Stomach (tissue), 9 donors: ENCODE measurements around the gene PDGFRB. TPM values are rescaled to one million over a fixed set of nuclear protein-coding genes. Genes with fewer than 3 reads are reported as not detected.

ENCODE experiments used
- DNase-seq, 2 donors: peaks; one replicate each; pipeline versions ENCODE4 v3.0.0 to v3.0.0-alpha.2; 2013 to 2019
- H3K27ac ChIP-seq, 5 donors: fragments of 200-600 bp in 4 of 5; sonication (generic) in 4 of 5; one replicate each; pipeline ENCODE4 v1.5.1; 2013 to 2019; ENCODE audit warnings: mild to moderate bottlenecking in 1 of 5, moderate library complexity in 1 of 5
- H3K27me3 ChIP-seq, 3 donors: fragments of 200-600 bp; sonication (generic); one replicate each; pipeline ENCODE4 v1.5.1; 2017 to 2019; ENCODE audit warnings: mixed run types in 1 of 3
- H3K36me3 ChIP-seq, 4 donors: fragments of 200-600 bp; sonication (generic); 1 replicate in 3 of 4; 2 replicates in 1 of 4; pipeline ENCODE4 v1.5.1; 2016 to 2019
- H3K4me1 ChIP-seq, 4 donors: fragments of 200-600 bp; sonication (generic); one replicate each; pipeline ENCODE4 v1.5.1; 2016 to 2019
- H3K4me3 ChIP-seq, 4 donors: fragments of 200-600 bp; sonication (generic) in 3 of 4; one replicate each; pipeline ENCODE4 v1.5.1; 2016 to 2019; ENCODE audit warnings: mild to moderate bottlenecking in 1 of 4
- H3K9me3 ChIP-seq, 4 donors: fragments of 200-600 bp; sonication (generic); one replicate each; pipeline ENCODE4 v1.5.1; 2016 to 2019
- EP300 ChIP-seq: sonication (generic); formaldehyde crosslinking; IDR thresholded peaks from one replicate; pipeline ENCODE4 v1.6.1; 2017; ENCODE audit warnings: antibody characterized with exemption
- POLR2A ChIP-seq, 4 donors: fragments of 450-650 bp; IDR thresholded peaks; one replicate each; pipeline ENCODE4 v1.6.1; 2016; ENCODE audit warnings: antibody characterized with exemption in 4 of 4, control low read depth in 2 of 4, mild to moderate bottlenecking in 1 of 4, moderate library complexity in 1 of 4
- POLR2AphosphoS5 ChIP-seq, 3 donors: sonication (generic); formaldehyde crosslinking; IDR thresholded peaks; one replicate each; pipeline ENCODE4 v1.6.1; 2016; ENCODE audit warnings: antibody characterized with exemption in 3 of 3
- WGBS, 5 donors: extraction: QIAGEN DNeasy Blood & Tissue Kit in 3 of 5; methylation state at CpG; one replicate each; pipeline versions ENCODE4 v1.1.5 to v1.1.7; 2013 to 2018; 5-methylcytosine and 5-hydroxymethylcytosine counted together
- intact Hi-C: fragments of 100-400 bp; cut with DNase I; formaldehyde crosslinking; loops from one replicate; pipeline ENCODE4 v1.15.1; 2023; ENCODE audit warnings: low total_unique reads
- polyA plus RNA-seq, 3 donors: library from polyadenylated mRNA; stranded (reverse); fragments of 200-250 nt; gene quantifications; one replicate each; pipeline ENCODE4 v1.2.3, GENCODE V29; 2013
- total RNA-seq, 5 donors: library from RNA; depleted of rRNA; stranded (reverse); fragments of >200 nt; gene quantifications; one replicate each; pipeline versions ENCODE4 v1.1.0 to v1.2.3, GENCODE V29; 2014 to 2016
- TF ChIP-seq, protein P1 (sequence below), 7 experiments: fragments of 450-650 bp in 4 of 7; fragments of 200-600 bp in 3 of 7; sonication (generic) in 3 of 7; IDR thresholded peaks; one replicate each; pipeline ENCODE4 v1.5.1; 2016 to 2019; ENCODE audit warnings: antibody characterized with exemption in 7 of 7, control low read depth in 2 of 7, mild to moderate bottlenecking in 1 of 7
- donor health status: healthy with polysubstance abuse.
- donor health status: Bipolar disorder and iron deficiency.
- donor health status: healthy.

The PDGFRB gene
- total and polyA plus RNA-seq, 8 donors = 4.7 to 71.2 (median 34.6) TPM

DNA sequence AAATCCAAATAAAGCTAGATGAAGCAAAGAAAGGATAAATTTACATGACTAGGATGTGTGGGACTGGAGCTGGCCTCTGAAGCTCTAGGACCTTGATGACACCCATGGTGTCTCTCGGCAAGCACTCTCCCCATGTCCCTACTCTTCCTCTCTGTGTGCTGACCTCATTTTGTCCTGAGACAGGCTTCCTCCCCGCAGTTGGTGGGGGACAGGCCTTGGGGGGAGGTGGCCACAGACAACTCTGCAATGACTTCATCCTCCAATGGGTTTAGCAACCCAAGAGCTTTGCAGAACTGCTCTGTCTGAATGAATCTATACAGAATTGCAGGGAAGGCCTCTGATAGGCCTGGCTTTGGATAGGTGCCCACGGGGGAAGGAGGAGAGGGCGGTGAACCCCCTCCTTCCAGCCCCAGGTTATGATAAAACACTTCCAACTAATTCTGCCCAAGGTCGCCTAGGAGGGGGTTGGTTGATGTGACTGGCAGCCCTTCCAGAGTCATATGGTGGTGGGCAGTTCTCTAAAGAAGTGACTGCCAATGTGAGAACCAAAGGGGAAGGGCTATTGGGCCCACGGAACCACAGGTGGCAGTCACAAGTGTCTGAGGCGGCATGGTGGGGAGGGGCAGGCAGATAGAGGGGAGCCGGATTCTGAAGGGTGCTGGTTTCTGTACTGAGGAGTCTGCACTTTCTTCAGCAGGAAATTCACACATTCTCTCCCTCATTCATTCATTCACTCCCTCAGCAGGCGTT is 40.3 kb upstream of the PDGFRB start:
- H3K9me3 ChIP-seq = no peaks in the 10 kb centered on the region
- peaks cover 0 to 18% (median 3%) of the 10 kb centered on the region in 3 donors for H3K27me3 ChIP-seq
- H3K4me1 ChIP-seq = no peaks in the 10 kb centered on the region
- 76 to 85% (median 81%) methylated on average over 9 of the region's 9 CpGs for WGBS, 5 donors
- H3K27ac ChIP-seq = no peak overlapping the region
- no peak for TF ChIP-seq POLR2AphosphoS5 (IDR thresholded peaks at IDR 0.05)
- no peak for TF ChIP-seq EP300
- TF ChIP-seq, protein P1, sequence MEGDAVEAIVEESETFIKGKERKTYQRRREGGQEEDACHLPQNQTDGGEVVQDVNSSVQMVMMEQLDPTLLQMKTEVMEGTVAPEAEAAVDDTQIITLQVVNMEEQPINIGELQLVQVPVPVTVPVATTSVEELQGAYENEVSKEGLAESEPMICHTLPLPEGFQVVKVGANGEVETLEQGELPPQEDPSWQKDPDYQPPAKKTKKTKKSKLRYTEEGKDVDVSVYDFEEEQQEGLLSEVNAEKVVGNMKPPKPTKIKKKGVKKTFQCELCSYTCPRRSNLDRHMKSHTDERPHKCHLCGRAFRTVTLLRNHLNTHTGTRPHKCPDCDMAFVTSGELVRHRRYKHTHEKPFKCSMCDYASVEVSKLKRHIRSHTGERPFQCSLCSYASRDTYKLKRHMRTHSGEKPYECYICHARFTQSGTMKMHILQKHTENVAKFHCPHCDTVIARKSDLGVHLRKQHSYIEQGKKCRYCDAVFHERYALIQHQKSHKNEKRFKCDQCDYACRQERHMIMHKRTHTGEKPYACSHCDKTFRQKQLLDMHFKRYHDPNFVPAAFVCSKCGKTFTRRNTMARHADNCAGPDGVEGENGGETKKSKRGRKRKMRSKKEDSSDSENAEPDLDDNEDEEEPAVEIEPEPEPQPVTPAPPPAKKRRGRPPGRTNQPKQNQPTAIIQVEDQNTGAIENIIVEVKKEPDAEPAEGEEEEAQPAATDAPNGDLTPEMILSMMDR (IDR thresholded peaks at IDR 0.05) = no peak
- no peak for TF ChIP-seq POLR2A (IDR thresholded peaks at IDR 0.05)
- intact Hi-C loops = no loop called here
- DNase-seq = no peak
- H3K36me3 ChIP-seq = no peaks in the 10 kb centered on the region
- no peak overlapping the region for H3K4me3 ChIP-seq

DNA sequence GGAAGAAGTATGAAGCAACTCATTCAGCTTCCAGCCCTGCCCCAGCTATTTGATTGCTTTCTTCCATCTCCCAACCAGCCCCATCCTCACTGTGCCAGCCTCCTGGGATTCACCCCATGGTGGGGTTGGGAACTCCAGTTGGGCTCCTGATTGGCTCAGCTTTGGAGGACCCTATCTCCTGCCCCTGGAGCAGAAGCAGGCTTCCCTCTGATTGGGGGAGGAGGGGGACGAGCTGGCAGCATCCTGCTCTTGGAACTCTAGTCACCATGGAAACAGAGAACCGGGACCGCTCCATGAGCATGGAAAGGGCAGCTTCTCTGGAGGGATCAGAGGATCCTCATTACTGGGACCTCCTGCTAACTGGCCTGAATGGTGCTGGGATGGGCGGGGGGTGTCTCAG is 36.8 kb upstream of the PDGFRB start:
- TF ChIP-seq, protein P1 (IDR thresholded peaks at IDR 0.05) = no peak
- no peak for TF ChIP-seq EP300
- no peak for TF ChIP-seq POLR2A (IDR thresholded peaks at IDR 0.05)
- Histone ChIP-seq H3K36me3 (no peaks in the 10 kb centered on the region), H3K4me1 (peaks cover 0 to 8% (median 8%) of the 10 kb centered on the region in 4 donors), H3K27ac (no peak overlapping the region), H3K9me3 (no peaks in the 10 kb centered on the region), H3K27me3 (peaks cover 9 to 48% (median 31%) of the 10 kb centered on the region in 3 donors), H3K4me3 (no peak overlapping the region)
- intact Hi-C loops = no loop called here
- 33 to 61% (median 58%) methylated on average over 1 to 4 of the region's 4 CpGs for WGBS, 5 donors
- no peak for DNase-seq

DNA sequence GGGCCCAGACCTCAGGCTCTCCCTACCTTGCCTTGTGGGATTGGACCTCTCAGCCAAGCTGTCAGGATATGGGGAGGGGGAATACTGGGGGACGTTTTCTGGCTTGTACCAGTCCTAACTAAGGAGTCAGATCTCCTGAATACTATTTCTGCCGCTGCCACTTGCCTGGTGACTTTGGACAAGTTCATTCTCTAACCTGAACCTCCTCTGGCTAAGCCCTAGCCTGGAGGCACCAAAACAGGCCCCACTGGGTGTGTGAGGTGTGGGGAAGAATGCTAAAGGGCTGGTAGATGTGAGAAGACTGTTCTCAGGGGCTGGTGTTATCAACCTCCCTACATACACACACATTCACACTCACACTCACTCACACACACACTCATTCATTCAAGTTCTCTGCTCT is 35.3 kb upstream of the PDGFRB start:
- intact Hi-C loops = no loop called here
- 30 to 37% (median 31%) methylated on average over 2 of the region's 2 CpGs for WGBS, 5 donors
- TF ChIP-seq POLR2A (IDR thresholded peaks at IDR 0.05) (no peak), EP300 (no peak)

DNA sequence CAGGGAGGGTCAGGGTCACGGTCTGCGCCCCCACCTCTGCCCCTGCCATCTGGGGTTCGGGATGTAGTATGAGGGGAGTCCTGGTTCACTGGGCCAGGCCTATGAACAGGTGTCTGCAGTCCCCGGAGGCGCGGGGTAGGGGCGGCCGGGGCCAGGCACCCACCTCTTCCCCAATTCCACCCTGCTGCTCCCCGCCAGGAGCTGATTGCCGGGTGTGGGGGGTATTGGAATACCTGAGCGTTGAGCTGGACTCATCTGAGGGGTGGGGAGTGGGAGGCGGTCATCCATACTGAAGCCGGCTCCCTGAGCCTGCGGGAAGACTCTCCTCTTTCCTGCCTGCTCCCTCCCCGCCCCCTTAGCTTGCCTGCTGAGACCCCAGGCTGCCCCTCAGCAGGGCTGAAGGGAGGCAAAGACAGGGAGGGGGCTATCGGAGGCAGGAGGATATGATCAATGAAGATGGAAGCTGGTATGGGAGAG is 34.9 kb upstream of the PDGFRB start:
- intact Hi-C loops = no loop called here
- H3K4me3 ChIP-seq = no peak overlapping the region
- TF ChIP-seq, protein P1 (IDR thresholded peaks at IDR 0.05) = no peak
- TF ChIP-seq EP300 (no peak), POLR2A (IDR thresholded peaks at IDR 0.05) (no peak), POLR2AphosphoS5 (IDR thresholded peaks at IDR 0.05) (no peak)
- 38 to 56% (median 43%) methylated on average over 12 to 16 of the region's 16 CpGs for WGBS, 5 donors
- peaks cover 9 to 48% (median 31%) of the 10 kb centered on the region in 3 donors for H3K27me3 ChIP-seq
- no peak for DNase-seq
- no peaks in the 10 kb centered on the region for H3K9me3 ChIP-seq
- H3K27ac ChIP-seq = no peak overlapping the region
- peaks cover 0 to 16% (median 8%) of the 10 kb centered on the region in 4 donors for H3K4me1 ChIP-seq
- no peaks in the 10 kb centered on the region for H3K36me3 ChIP-seq

More for the DNA sequence above, 35.3 kb upstream of the PDGFRB start:
- no peak overlapping the region for H3K27ac ChIP-seq
- no peaks in the 10 kb centered on the region for H3K9me3 ChIP-seq
- DNase-seq = no peak
- peaks cover 9 to 48% (median 31%) of the 10 kb centered on the region in 3 donors for H3K27me3 ChIP-seq
- H3K36me3 ChIP-seq = no peaks in the 10 kb centered on the region
- peaks cover 0 to 11% (median 8%) of the 10 kb centered on the region in 4 donors for H3K4me1 ChIP-seq
- H3K4me3 ChIP-seq = no peak overlapping the region
